DOHH2 (cell line): ENCODE measurements around the gene ZNF695.
"Not testable (repeated sequence)": the region's sequence is repeated elsewhere in the genome, so short reads cannot be mapped to it uniquely, and the experiment has no call there.

Experiments
- CTCF ChIP-seq: fragments of 200-600 bp; sonication (generic); IDR thresholded peaks from one replicate; pipeline ENCODE4 v1.5.1; 2014; ENCODE audit warnings: antibody characterized with exemption, mild to moderate bottlenecking, low read depth, low read length; ENCODE audit not compliant: poor library complexity, severe bottlenecking
- EZH2phosphoT487 ChIP-seq: fragments of 200-600 bp; sonication (generic); IDR thresholded peaks from 2 replicates; pipeline ENCODE4 v1.6.1; 2017; ENCODE audit warnings: borderline replicate concordance, mild to moderate bottlenecking, antibody characterized with exemption, low read length, moderate library complexity, mixed read lengths

GRCh38 chr1:247024658-247025057 lies 16.8 kb upstream of the ZNF695 start:
- TF ChIP-seq CTCF, EZH2phosphoT487: not testable (repeated sequence)
